NK-92 (cell line): ENCODE data around the gene ORAI3.

Experiments
- DNase-seq: peaks from one replicate; lab custom pipeline; 2025; ENCODE audit not compliant: unreplicated experiment; lab: John Stamatoyannopoulos, UW

ORAI3 gene

GRCh38 chr16:30987581-30988190 is 38.8 kb downstream of the ORAI3 start:
- no peak for DNase-seq

GRCh38 chr16:30989469-30990047 is 40.7 kb downstream of the ORAI3 start:
- no peak for DNase-seq

- DNase-seq, result no peak
Observed at GRCh38 chr16:30990105-30990504, 41.2 kb downstream of the ORAI3 start.

- no peak for DNase-seq
Observed at GRCh38 chr16:30991052-30991451, 42.2 kb downstream of the ORAI3 start.

GRCh38 chr16:30992276-30992780 is 43.5 kb downstream of the ORAI3 start:
- no peak for DNase-seq

- DNase-seq, result no peak
Observed at GRCh38 chr16:30992931-30993816, 44.3 kb downstream of the ORAI3 start.

- DNase-seq, result no peak
Observed at GRCh38 chr16:30995927-30996323, 47.1 kb downstream of the ORAI3 start.

- DNase-seq, result no peak
Observed at GRCh38 chr16:30996324-30996984, 47.6 kb downstream of the ORAI3 start.

- no peak for DNase-seq
Observed at GRCh38 chr16:30996985-30997724, 48.3 kb downstream of the ORAI3 start.

GRCh38 chr16:30997725-30998711 is 49.1 kb downstream of the ORAI3 start:
- DNase-seq, result no peak

- no peak for DNase-seq
Observed at GRCh38 chr16:30998852-30999761, 50.2 kb downstream of the ORAI3 start.

- DNase-seq, result no peak
Observed at GRCh38 chr16:31000671-31001382, 52.0 kb downstream of the ORAI3 start.

- no peak for DNase-seq
Observed at GRCh38 chr16:31001507-31002249, 52.8 kb downstream of the ORAI3 start.

- DNase-seq, result no peak
Observed at GRCh38 chr16:31002250-31002700, 53.4 kb downstream of the ORAI3 start.

GRCh38 chr16:31002862-31003341 is 54.0 kb downstream of the ORAI3 start:
- no peak for DNase-seq

- no peak for DNase-seq
Observed at GRCh38 chr16:31003744-31004143, 54.9 kb downstream of the ORAI3 start.
